B cell (primary cell): Measurements from ENCODE around the gene DDB1. TPM values are rescaled to one million over a fixed set of nuclear protein-coding genes. Genes with fewer than 3 reads are reported as not detected.

Experiments
- ATAC-seq: fragments of 200-7000 bp; cut with Tn5 transposase; one replicate; pipeline ENCODE4 v1.10.0; 2021; ENCODE audit warnings: low read depth, mild to moderate bottlenecking, moderate number of reproducible peaks, moderate library complexity
- CTCF ChIA-PET: fragments of 350-600 bp; sonication (Branson Sonifier 250); formaldehyde crosslinking; loops from one replicate; lab custom pipeline; 2021; ENCODE audit warnings: antibody characterized with exemption, inconsistent platforms; lab: Charles Lee
- POLR2A ChIA-PET: fragments of 350-600 bp; sonication (Branson Sonifier 250); formaldehyde crosslinking; loops from one replicate; lab custom pipeline; 2021; ENCODE audit warnings: antibody characterized with exemption; lab: Charles Lee
- DNase-seq: peaks from one replicate; pipeline ENCODE4 v3.0.0; 2013
- H2AFZ ChIP-seq: 2 replicates; pipeline ENCODE4 v1.6.1; 2012; ENCODE audit warnings: mild to moderate bottlenecking, low read depth, low read length; ENCODE audit not compliant: insufficient read depth, poor library complexity, severe bottlenecking
- H3K27ac ChIP-seq, 2 donors: 1 replicate in 1 of 2; 2 replicates in 1 of 2; pipeline ENCODE4 v1.5.1; 2012 to 2013; ENCODE audit warnings: low read length in 2 of 2, mild to moderate bottlenecking in 2 of 2, moderate library complexity in 1 of 2
- H3K27me3 ChIP-seq, 4 experiments: fragments of 200-600 bp in 1 of 4; sonication (generic) in 1 of 4; replicated peaks in 1 of 4; 1 replicate in 2 of 4; 2 replicates in 2 of 4; pipeline versions ENCODE4 v1.6.1 to v1.7.0; 2013 to 2016; ENCODE audit warnings: low read length in 3 of 4, mild to moderate bottlenecking in 2 of 4, mixed read lengths in 1 of 4, moderate library complexity in 1 of 4; ENCODE audit not compliant: insufficient read depth in 4 of 4, control insufficient read depth in 3 of 4; ENCODE audit errors: control extremely low read depth in 1 of 4
- H3K36me3 ChIP-seq, 2 experiments: replicated peaks in 1 of 2; 1 replicate in 1 of 2; 2 replicates in 1 of 2; pipeline versions ENCODE4 v1.6.1 to v1.7.1; 2013; ENCODE audit warnings: low read length in 1 of 2; ENCODE audit not compliant: insufficient read depth in 2 of 2, control insufficient read depth in 1 of 2; ENCODE audit errors: control extremely low read depth in 1 of 2, extremely low read depth in 1 of 2
- H3K4me1 ChIP-seq, 2 donors: fragments of 200-600 bp in 1 of 2; sonication (generic) in 1 of 2; 1 replicate in 1 of 2; 2 replicates in 1 of 2; pipeline versions ENCODE4 v1.5.1 to v1.6.1; 2013 to 2017; ENCODE audit warnings: low read length in 2 of 2; ENCODE audit not compliant: control insufficient read depth in 2 of 2, insufficient read depth in 2 of 2
- H3K4me2 ChIP-seq: replicated peaks from 2 replicates; pipeline ENCODE3; 2012; ENCODE audit warnings: mild to moderate bottlenecking, low read depth, low read length; ENCODE audit not compliant: poor library complexity, severe bottlenecking
- H3K4me3 ChIP-seq, 5 experiments: fragments of 200-600 bp in 1 of 5; sonication (generic) in 1 of 5; 1 replicate in 3 of 5; 2 replicates in 2 of 5; pipeline versions ENCODE4 v1.5.1 to v1.7.0; 2011 to 2016; ENCODE audit warnings: low read length in 4 of 5, mild to moderate bottlenecking in 4 of 5, low read depth in 2 of 5, control low read depth in 1 of 5, moderate library complexity in 1 of 5; ENCODE audit not compliant: insufficient read depth in 1 of 5; ENCODE audit errors: control extremely low read depth in 1 of 5, extremely low read depth in 1 of 5
- H3K79me2 ChIP-seq: fragments of 200-600 bp; sonication (generic); one replicate; pipeline ENCODE4 v1.6.0; 2016; ENCODE audit warnings: low read length; ENCODE audit not compliant: control insufficient read depth, insufficient read depth
- H3K9ac ChIP-seq: fragments of 200-600 bp; sonication (generic); 2 replicates; pipeline ENCODE4 v1.6.1; 2017; ENCODE audit warnings: mild to moderate bottlenecking, low read length, moderate library complexity
- H3K9me3 ChIP-seq, 3 donors: one replicate each; pipeline versions ENCODE4 v1.6.1 to v1.7.1; 2013; ENCODE audit warnings: low read length in 2 of 3; ENCODE audit not compliant: control insufficient read depth in 2 of 3, insufficient read depth in 1 of 3; ENCODE audit errors: control extremely low read depth in 1 of 3
- H4K20me1 ChIP-seq: 2 replicates; pipeline ENCODE4 v1.6.0; 2012; ENCODE audit warnings: mild to moderate bottlenecking, low read length; ENCODE audit not compliant: insufficient read depth, control insufficient read depth, poor library complexity, severe bottlenecking
- H3K27ac Mint-ChIP-seq: one replicate; pipeline ENCODE4 v1.8.0; 2021; ENCODE audit warnings: mixed read lengths
- H3K27me3 Mint-ChIP-seq: one replicate; pipeline ENCODE4 v1.8.0; 2021; ENCODE audit warnings: mixed read lengths
- H3K4me1 Mint-ChIP-seq: one replicate; pipeline ENCODE4 v1.8.0; 2021; ENCODE audit warnings: mixed read lengths
- H3K4me3 Mint-ChIP-seq: one replicate; pipeline ENCODE4 v1.8.0; 2021; ENCODE audit warnings: mixed read lengths
- H3K9me3 Mint-ChIP-seq: one replicate; pipeline ENCODE4 v1.8.0; 2022; ENCODE audit warnings: mixed read lengths; ENCODE audit not compliant: insufficient read depth
- EZH2 ChIP-seq: IDR thresholded peaks from 2 replicates; pipeline ENCODE4 v1.6.1; 2012; ENCODE audit warnings: borderline replicate concordance, low read depth, mild to moderate bottlenecking, moderate library complexity, low read length; ENCODE audit not compliant: insufficient read depth, poor library complexity, severe bottlenecking
- WGBS: methylation state at CpG from one replicate; pipeline ENCODE4 v1.1.5; 2013; ENCODE audit warnings: missing lambda C conversion rate; ENCODE audit not compliant: insufficient coverage; 5-methylcytosine and 5-hydroxymethylcytosine counted together
- intact Hi-C: fragments of 100-400 bp; cut with micrococcal nuclease; formaldehyde crosslinking; loops from one replicate; pipeline ENCODE4 v1.10.0; 2022
- polyA plus RNA-seq: library from polyadenylated mRNA; depleted of rRNA; stranded (reverse); fragments of >200 nt; gene quantifications from 2 replicates; pipeline ENCODE4 v1.2.3, GENCODE V29; 2012
- total RNA-seq, 2 donors: library from RNA; stranded (reverse); fragments of 120-200 nt in 1 of 2; gene quantifications; 1 replicate in 1 of 2; 2 replicates in 1 of 2; pipeline versions ENCODE4 v1.2.3 to v1.2.4, GENCODE V29; 2013 to 2022
- TF ChIP-seq, protein P1 (sequence below): fragments of 200-600 bp; IDR thresholded peaks from one replicate; pipeline ENCODE4 v1.8.0; 2022; ENCODE audit warnings: antibody characterized with exemption, mild to moderate bottlenecking

Gene DDB1
- total and polyA plus RNA-seq, 2 donors (not counting 1 experiment from before 2014, with no cell fraction given) = 52.4 to 155 TPM

DNA sequence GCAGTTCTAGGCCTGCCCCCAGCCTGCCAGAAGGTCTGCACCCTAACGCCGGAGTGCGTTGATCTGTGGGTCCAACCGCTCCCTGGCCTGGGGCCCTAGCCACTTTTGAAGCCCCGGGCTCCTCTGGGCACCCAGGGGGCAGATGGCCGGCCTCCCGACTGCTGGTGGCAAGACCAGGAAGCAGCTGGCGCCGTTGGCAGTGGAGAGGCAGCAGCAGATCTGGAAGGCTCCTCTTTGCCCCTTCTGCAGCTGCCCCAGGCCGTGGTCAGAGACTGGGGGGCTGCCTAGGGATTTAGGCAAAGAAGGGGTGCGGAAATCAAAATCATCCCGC, 37.3 kb downstream of the DDB1 start:
- Histone ChIP-seq H3K4me3 (peak overlapping the region in 4 of 5 experiments; percentile 37 to 74 (median 56)), H4K20me1 (no peaks in the 10 kb centered on the region), H3K36me3 (peaks cover 0 to 15% of the 10 kb centered on the region in 2 experiments), H3K4me1 (peaks cover 8 to 21% of the 10 kb centered on the region in 2 donors), H3K9me3 (no peaks in the 10 kb centered on the region), H3K27ac (no peak overlapping the region), H2AFZ (peak overlapping the region; percentile 84), H3K79me2 (no peaks in the 10 kb centered on the region), H3K9ac (peak overlapping the region; percentile 68), H3K4me2 (peak overlapping the region; percentile 99), H3K27me3 (no peaks in the 10 kb centered on the region)
- ATAC-seq (no peak), DNase-seq (no peak)
- no peaks in the 10 kb centered on the region for H3K9me3 Mint-ChIP-seq
- WGBS = 38% methylated on average over 10 of the region's 12 CpGs
- H3K4me1 Mint-ChIP-seq = peaks cover 14% of the 10 kb centered on the region
- ChIA-PET CTCF (interaction anchor here (1.7 kb wide), 1 partner anchor 464 kb away, joined by 6 read pairs; no protein-coding TSS in a partner anchor), POLR2A (no interaction called here)
- no peak overlapping the region for H3K27ac Mint-ChIP-seq
- intact Hi-C loops = no loop called here
- TF ChIP-seq, protein P1, sequence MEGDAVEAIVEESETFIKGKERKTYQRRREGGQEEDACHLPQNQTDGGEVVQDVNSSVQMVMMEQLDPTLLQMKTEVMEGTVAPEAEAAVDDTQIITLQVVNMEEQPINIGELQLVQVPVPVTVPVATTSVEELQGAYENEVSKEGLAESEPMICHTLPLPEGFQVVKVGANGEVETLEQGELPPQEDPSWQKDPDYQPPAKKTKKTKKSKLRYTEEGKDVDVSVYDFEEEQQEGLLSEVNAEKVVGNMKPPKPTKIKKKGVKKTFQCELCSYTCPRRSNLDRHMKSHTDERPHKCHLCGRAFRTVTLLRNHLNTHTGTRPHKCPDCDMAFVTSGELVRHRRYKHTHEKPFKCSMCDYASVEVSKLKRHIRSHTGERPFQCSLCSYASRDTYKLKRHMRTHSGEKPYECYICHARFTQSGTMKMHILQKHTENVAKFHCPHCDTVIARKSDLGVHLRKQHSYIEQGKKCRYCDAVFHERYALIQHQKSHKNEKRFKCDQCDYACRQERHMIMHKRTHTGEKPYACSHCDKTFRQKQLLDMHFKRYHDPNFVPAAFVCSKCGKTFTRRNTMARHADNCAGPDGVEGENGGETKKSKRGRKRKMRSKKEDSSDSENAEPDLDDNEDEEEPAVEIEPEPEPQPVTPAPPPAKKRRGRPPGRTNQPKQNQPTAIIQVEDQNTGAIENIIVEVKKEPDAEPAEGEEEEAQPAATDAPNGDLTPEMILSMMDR = no peak
- no peak for TF ChIP-seq EZH2
- H3K4me3 Mint-ChIP-seq = no peak overlapping the region
- no peaks in the 10 kb centered on the region for H3K27me3 Mint-ChIP-seq

DNA sequence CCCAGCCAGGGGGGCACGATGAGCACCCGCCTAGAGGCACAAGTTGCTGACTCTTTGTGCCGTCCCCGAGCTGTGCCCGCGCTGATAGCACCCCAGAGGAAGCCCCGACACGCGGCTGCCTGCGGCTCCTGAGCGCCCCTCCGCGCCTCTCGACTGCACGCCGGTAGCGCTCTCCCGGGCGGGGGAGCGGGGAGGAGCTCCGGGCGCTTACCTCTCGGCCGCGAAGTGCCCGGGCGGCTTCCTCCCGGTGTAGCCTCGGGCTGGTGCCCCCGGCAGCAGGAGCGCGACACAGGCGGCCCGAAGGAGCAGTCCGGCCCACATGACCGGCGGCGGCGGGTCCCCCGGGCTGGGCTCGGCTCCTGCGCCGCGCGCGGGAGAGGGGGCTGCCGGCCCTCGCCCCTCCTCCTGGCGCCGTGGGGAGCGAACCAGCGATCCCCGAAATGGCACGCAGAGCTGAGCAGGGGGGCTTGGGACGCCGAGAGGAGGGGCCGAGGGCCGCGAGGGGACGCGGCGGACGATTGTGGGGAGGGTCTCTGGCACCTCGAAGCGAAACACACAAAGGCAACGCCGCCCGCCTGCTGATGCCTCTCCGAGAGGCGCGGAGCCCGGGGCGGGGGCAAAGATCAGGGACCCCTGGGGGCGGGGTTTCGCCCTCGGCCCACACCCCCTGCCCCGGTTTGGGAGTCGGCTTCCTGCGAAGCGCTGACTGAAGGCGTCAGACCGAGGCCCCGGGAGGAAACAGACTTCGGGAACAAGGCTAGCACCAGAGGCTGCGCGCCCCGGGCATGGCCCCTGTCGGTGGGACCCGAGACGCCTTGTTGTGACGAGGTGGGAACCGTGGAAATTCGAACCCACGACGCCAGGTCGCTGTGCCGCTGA, 37.9 kb downstream of the DDB1 start, which contains the start of gene VWCE:
Gene VWCE, minus strand, starts transcription at position 600 of the 879 bp plus-strand sequence. Its CDS starts 279 bp downstream, at position 321.
- peak within 1 kb of the TSS; percentile 99 for H3K4me2 ChIP-seq
- peaks cover 8 to 21% of the 10 kb centered on the region in 2 donors for H3K4me1 ChIP-seq
- no peaks in the 10 kb centered on the region for H3K9me3 ChIP-seq
- peaks cover 0 to 9% of the 10 kb centered on the region in 2 experiments for H3K36me3 ChIP-seq
- no peak for TF ChIP-seq EZH2
- TF ChIP-seq, protein P1 = peak; percentile 33
- peak within 1 kb of the TSS; percentile 37 for H3K27ac Mint-ChIP-seq
- 1% methylated on average over 97 of the region's 97 CpGs for WGBS
- H2AFZ ChIP-seq = peak within 1 kb of the TSS; percentile 84
- H3K27me3 ChIP-seq = no peaks in the 10 kb centered on the region
- H3K4me1 Mint-ChIP-seq = peaks cover 14% of the 10 kb centered on the region
- peak within 1 kb of the TSS; percentile 68 for H3K9ac ChIP-seq
- H3K79me2 ChIP-seq = no peaks in the 10 kb centered on the region
- H3K9me3 Mint-ChIP-seq = no peaks in the 10 kb centered on the region
- no peak within 1 kb of the TSS for H3K27ac ChIP-seq
- no peaks in the 10 kb centered on the region for H4K20me1 ChIP-seq
- H3K27me3 Mint-ChIP-seq = no peaks in the 10 kb centered on the region
- peak; percentile 78 for DNase-seq
- peak within 1 kb of the TSS; percentile 88 for H3K4me3 Mint-ChIP-seq
- peak; percentile 84 for ATAC-seq
- H3K4me3 ChIP-seq = peak within 1 kb of the TSS; percentile 26 to 74 (median 54)
- intact Hi-C loops = loop anchor here (1.0 kb wide), 2 partner anchors 41 to 464 kb away; no protein-coding TSS in a partner anchor
- POLR2A ChIA-PET = no interaction called here
- CTCF ChIA-PET = interaction anchor here (0.6 to 1.7 kb wide), 4 partner anchors 41 to 464 kb away, joined by 4 to 6 read pairs (median 6); no protein-coding TSS in a partner anchor
